ENCODE data around the gene SLC9A5.

Gene SLC9A5

GRCh38 chr16:67213197-67214019 lies 35.4 kb upstream of the SLC9A5 start:
- DNase-seq (ENCODE audit: low read depth) = no peak

- no peak for DNase-seq (ENCODE audit: low read depth)
Observed at GRCh38 chr16:67215706-67216105, 33.1 kb upstream of the SLC9A5 start.

GRCh38 chr16:67216612-67217490 lies 31.9 kb upstream of the SLC9A5 start:
- DNase-seq (ENCODE audit: low read depth) = no peak

GRCh38 chr16:67223992-67224391 lies 24.8 kb upstream of the SLC9A5 start:
- no peak for DNase-seq (ENCODE audit: low read depth)

GRCh38 chr16:67226295-67226803 lies 22.4 kb upstream of the SLC9A5 start:
- DNase-seq (ENCODE audit: low read depth) = no peak

- peak; percentile 97 for DNase-seq (ENCODE audit: low read depth)
Observed at GRCh38 chr16:67226804-67227566, 21.8 kb upstream of the SLC9A5 start, which contains the start of gene TMEM208. TMEM208 (plus strand) TSS chr16:67227130; CDS start chr16:67227219, 89 bp downstream.

GRCh38 chr16:67227567-67227921 lies 21.2 kb upstream of the SLC9A5 start:
- no peak for DNase-seq (ENCODE audit: low read depth)

GRCh38 chr16:67228034-67228785 lies 20.6 kb upstream of the SLC9A5 start:
- no peak for DNase-seq (ENCODE audit: low read depth)

GRCh38 chr16:67228905-67229304 lies 19.9 kb upstream of the SLC9A5 start:
- no peak for DNase-seq (ENCODE audit: low read depth)

- DNase-seq (ENCODE audit: low read depth) = no peak
Observed at GRCh38 chr16:67229906-67230808, 18.6 kb upstream of the SLC9A5 start.

GRCh38 chr16:67230809-67231660 lies 17.7 kb upstream of the SLC9A5 start:
- DNase-seq (ENCODE audit: low read depth) = no peak

GRCh38 chr16:67233596-67233995 lies 15.2 kb upstream of the SLC9A5 start:
- no peak for DNase-seq (ENCODE audit: low read depth)

- no peak for DNase-seq (ENCODE audit: low read depth)
Observed at GRCh38 chr16:67234180-67234597, 14.6 kb upstream of the SLC9A5 start.

- no peak for DNase-seq (ENCODE audit: low read depth)
Observed at GRCh38 chr16:67235816-67236562, 12.8 kb upstream of the SLC9A5 start.

- DNase-seq (ENCODE audit: low read depth) = peak; percentile 40
Observed at GRCh38 chr16:67236563-67237395, 12.0 kb upstream of the SLC9A5 start.

GRCh38 chr16:67237396-67238277 lies 11.1 kb upstream of the SLC9A5 start:
- no peak for DNase-seq (ENCODE audit: low read depth)

GRCh38 chr16:67238278-67238575 lies 10.6 kb upstream of the SLC9A5 start:
- no peak for DNase-seq (ENCODE audit: low read depth)

Measured in stimulated activated CD8-positive, alpha-beta memory T cell treated with anti-CD3 and anti-CD28 coated beads, Interleukin-12 subunit alpha, Interleukin-12 subunit beta, amount 100 ng/mL, for 1 hour (primary cell).